Activated CD4-positive, alpha-beta memory T cell treated with anti-CD3 and anti-CD28 coated beads for 36 hours (primary cell): Measurements from ENCODE around the gene OSTF1. TPM values are rescaled to one million over a fixed set of nuclear protein-coding genes. Genes with fewer than 3 reads are reported as not detected.

Experiments
- CTCF ChIA-PET: fragments of 350-600 bp; sonication (Branson Sonifier 250); formaldehyde crosslinking; loops from one replicate; lab custom pipeline; 2021; ENCODE audit warnings: antibody characterized with exemption, inconsistent platforms; lab: Charles Lee
- POLR2A ChIA-PET: fragments of 350-600 bp; sonication (Branson Sonifier 250); formaldehyde crosslinking; loops from one replicate; lab custom pipeline; 2021; ENCODE audit warnings: antibody characterized with exemption; lab: Charles Lee
- DNase-seq: peaks from one replicate; pipeline ENCODE4 v3.0.0-alpha.2; 2020
- H3K27ac Mint-ChIP-seq: one replicate; pipeline ENCODE4 v1.8.0; 2021; ENCODE audit warnings: mixed read lengths
- H3K27me3 Mint-ChIP-seq: one replicate; pipeline ENCODE4 v1.8.0; 2021; ENCODE audit warnings: mixed read lengths
- H3K36me3 Mint-ChIP-seq: one replicate; pipeline ENCODE4 v1.8.0; 2021; ENCODE audit warnings: mixed read lengths
- H3K4me1 Mint-ChIP-seq: one replicate; pipeline ENCODE4 v1.8.0; 2021; ENCODE audit warnings: low read depth, mixed read lengths
- H3K4me3 Mint-ChIP-seq: one replicate; pipeline ENCODE4 v1.8.0; 2021; ENCODE audit warnings: mild to moderate bottlenecking, mixed read lengths
- H3K9me3 Mint-ChIP-seq: one replicate; pipeline ENCODE4 v1.8.0; 2021; ENCODE audit warnings: mixed read lengths
- intact Hi-C: fragments of 100-400 bp; cut with micrococcal nuclease; formaldehyde crosslinking; loops from one replicate; pipeline ENCODE4 v1.15.1; 2023
- total RNA-seq, 2 experiments: library from RNA; stranded (reverse); gene quantifications; one replicate each; pipeline ENCODE4 v1.2.3, GENCODE V29; 2021

OSTF1 gene
- total RNA-seq, 2 experiments from 2014 or later: 151 TPM

DNA sequence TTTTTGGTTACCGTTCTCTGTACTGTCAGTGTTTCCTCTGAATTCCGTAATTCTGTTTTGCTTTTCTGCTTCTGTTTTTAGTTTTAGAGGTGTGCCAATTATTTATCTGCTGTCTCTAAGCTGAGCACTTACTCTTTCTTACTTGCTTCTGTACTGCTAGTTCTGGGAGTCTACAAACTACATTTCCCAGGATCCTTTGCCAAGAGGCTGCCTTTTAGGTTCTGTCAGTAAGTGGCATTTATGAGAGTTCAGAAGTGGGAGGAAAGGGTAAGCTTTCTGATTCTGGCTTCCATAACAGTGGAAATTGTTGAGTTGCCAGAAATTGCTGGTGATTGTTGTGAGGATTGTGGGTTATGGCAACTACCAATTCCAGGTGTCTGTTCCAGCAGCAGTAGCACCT is 102.4 kb downstream of the OSTF1 start:
- CTCF ChIA-PET: no interaction called here
- no peak overlapping the region for H3K27ac Mint-ChIP-seq
- DNase-seq: no peak
- H3K4me1 Mint-ChIP-seq: peaks cover 13% of the 10 kb centered on the region
- no peaks in the 10 kb centered on the region for H3K9me3 Mint-ChIP-seq
- no peaks in the 10 kb centered on the region for H3K27me3 Mint-ChIP-seq
- intact Hi-C loops: no loop called here
- H3K36me3 Mint-ChIP-seq: no peaks in the 10 kb centered on the region
- H3K4me3 Mint-ChIP-seq: no peak overlapping the region
- POLR2A ChIA-PET: no interaction called here

Other genes starting within 250 kb of the OSTF1 start
- gene TRPM6, start 200.6 kb upstream of the OSTF1 start, total RNA-seq: under 1 TPM; 0.02 to 0.10 TPM
- gene C9orf40, start 135.6 kb upstream of the OSTF1 start, total RNA-seq: 10 to 100 TPM; 17.6 to 18.3 TPM
- 10 to 100 TPM; 22.7 to 26.3 TPM for gene CARNMT1, start 60.2 kb upstream of the OSTF1 start, total RNA-seq
- gene NMRK1, start 359 bp upstream of the OSTF1 start, total RNA-seq: 10 to 100 TPM; 35.3 to 41.2 TPM